Activated CD8-positive, alpha-beta memory T cell treated with anti-CD3 and anti-CD28 coated beads, Interleukin-2, amount 50 U/mL, for 4 hours (primary cell): Measurements from ENCODE around the gene MYLK.

Source experiments
- DNase-seq: peaks from one replicate; pipeline ENCODE4 v3.0.0-alpha.2; 2020

Gene MYLK

GRCh38 chr3:123693584-123694190 is 190.4 kb downstream of the MYLK start:
- no peak for DNase-seq

- DNase-seq: no peak
Observed at GRCh38 chr3:123692671-123693070, 191.5 kb downstream of the MYLK start.

- no peak for DNase-seq
Observed at GRCh38 chr3:123692041-123692440, 192.1 kb downstream of the MYLK start.

GRCh38 chr3:123689831-123690230 is 194.3 kb downstream of the MYLK start:
- no peak for DNase-seq

GRCh38 chr3:123688241-123688747 is 195.8 kb downstream of the MYLK start:
- no peak for DNase-seq

- DNase-seq: no peak
Observed at GRCh38 chr3:123687286-123687685, 196.8 kb downstream of the MYLK start.

GRCh38 chr3:123686251-123686650 is 197.9 kb downstream of the MYLK start:
- no peak for DNase-seq

GRCh38 chr3:123685780-123686179 is 198.4 kb downstream of the MYLK start:
- DNase-seq: no peak

- no peak for DNase-seq
Observed at GRCh38 chr3:123684636-123685035, 199.5 kb downstream of the MYLK start.

- no peak for DNase-seq
Observed at GRCh38 chr3:123684209-123684608, 199.9 kb downstream of the MYLK start.

- no peak for DNase-seq
Observed at GRCh38 chr3:123683505-123684154, 200.5 kb downstream of the MYLK start.

- DNase-seq: no peak
Observed at GRCh38 chr3:123682781-123683504, 201.2 kb downstream of the MYLK start.

GRCh38 chr3:123682302-123682701 is 201.8 kb downstream of the MYLK start:
- DNase-seq: no peak

GRCh38 chr3:123679712-123680386 is 204.3 kb downstream of the MYLK start:
- DNase-seq: no peak

- no peak for DNase-seq
Observed at GRCh38 chr3:123678108-123678511, 206.0 kb downstream of the MYLK start.

- no peak for DNase-seq
Observed at GRCh38 chr3:123672429-123673146, 211.5 kb downstream of the MYLK start.

GRCh38 chr3:123670743-123671142 is 213.4 kb downstream of the MYLK start:
- no peak for DNase-seq

GRCh38 chr3:123668906-123669305 is 215.2 kb downstream of the MYLK start:
- no peak for DNase-seq

GRCh38 chr3:123667784-123668183 is 216.3 kb downstream of the MYLK start:
- DNase-seq: no peak

- no peak for DNase-seq
Observed at GRCh38 chr3:123664753-123665152, 219.4 kb downstream of the MYLK start.

GRCh38 chr3:123663977-123664376 is 220.2 kb downstream of the MYLK start:
- no peak for DNase-seq

- no peak for DNase-seq
Observed at GRCh38 chr3:123661973-123662372, 222.2 kb downstream of the MYLK start.

GRCh38 chr3:123660900-123661299 is 223.2 kb downstream of the MYLK start:
- DNase-seq: no peak
